Measurements from ENCODE around the gene NFIX. TPM values are rescaled to one million over a fixed set of nuclear protein-coding genes. Genes with fewer than 3 reads are reported as not detected.

NFIX gene
- 4.1 and 31.2 TPM in 2 replicates for total RNA-seq

GRCh38 chr19:12994701-12995595, at the start of gene NFIX:
Gene NFIX (plus strand): TSS chr19:12995475. CDS start chr19:12995838, 363 bp downstream.

GRCh38 chr19:12945479-12946091, 49.7 kb upstream of the NFIX start, which contains the start of gene RAD23A:
Gene RAD23A (plus strand): TSS chr19:12945862. CDS start chr19:12945949, 87 bp downstream.

GRCh38 chr19:12956446-12957388, 38.6 kb upstream of the NFIX start, which contains the start of gene GADD45GIP1:
Gene GADD45GIP1 (minus strand): TSS chr19:12957223. CDS start chr19:12957212, 11 bp downstream.

GRCh38 chr19:12969292-12969988, 25.8 kb upstream of the NFIX start, which contains the start of gene DAND5:
Gene DAND5 (plus strand): TSS chr19:12969576. CDS start chr19:12969661, 85 bp downstream.

GRCh38 chr19:13102666-13103580, 107.6 kb downstream of the NFIX start, which contains the start of gene LYL1:
Gene LYL1 (minus strand): TSS chr19:13102858. CDS start chr19:13101171, 1,687 bp downstream.

GRCh38 chr19:13116282-13117175, 121.3 kb downstream of the NFIX start, which contains the start of gene TRMT1:
Gene TRMT1 (minus strand): TSS chr19:13116740. CDS start chr19:13116399, 341 bp downstream.

GRCh38 chr19:13117772-13118423, 122.6 kb downstream of the NFIX start, which contains the start of gene NACC1:
Gene NACC1 (plus strand): TSS chr19:13118264. CDS start chr19:13135208, 16,944 bp downstream.

Other genes starting within 250 kb of the NFIX start
- gene BEST2, start 243.7 kb upstream of the NFIX start, total RNA-seq, result not detected in 2 replicates
- 43.1 and 73.5 TPM in 2 replicates for gene HOOK2, start 219.9 kb upstream of the NFIX start, total RNA-seq
- 266 and 285 TPM in 2 replicates for gene JUNB, start 204.0 kb upstream of the NFIX start, total RNA-seq
- 109 and 161 TPM in 2 replicates for gene PRDX2, start 193.7 kb upstream of the NFIX start, total RNA-seq
- gene THSD8, start 193.4 kb upstream of the NFIX start, total RNA-seq, result 0.28 TPM in 1 of 2 replicates, not detected in the other
- gene RNASEH2A, start 188.9 kb upstream of the NFIX start, total RNA-seq, result 7.2 and 13.3 TPM in 2 replicates
- gene RTBDN, start 160.9 kb upstream of the NFIX start, total RNA-seq, result not detected in 2 replicates
- under 0.01 and 0.28 TPM in 2 replicates for gene MAST1, start 157.0 kb upstream of the NFIX start, total RNA-seq
- gene DNASE2, start 114.0 kb upstream of the NFIX start, total RNA-seq, result 29.5 and 40.3 TPM in 2 replicates
- under 0.01 TPM in 1 of 2 replicates, not detected in the other for gene KLF1, start 108.3 kb upstream of the NFIX start, total RNA-seq
- 18.0 and 24.6 TPM in 2 replicates for gene GCDH, start 104.3 kb upstream of the NFIX start, total RNA-seq
- gene SYCE2, start 76.2 kb upstream of the NFIX start, total RNA-seq, result not detected in 2 replicates
- gene FARSA, start 61.8 kb upstream of the NFIX start, total RNA-seq, result 82.7 and 88.3 TPM in 2 replicates
- 637 and 1,452 TPM in 2 replicates for gene CALR, start 56.9 kb upstream of the NFIX start, total RNA-seq
- 106 and 132 TPM in 2 replicates for gene RAD23A, start 49.6 kb upstream of the NFIX start, total RNA-seq
- gene GADD45GIP1, start 38.3 kb upstream of the NFIX start, total RNA-seq, result 15.8 and 24.6 TPM in 2 replicates
- gene DAND5, start 25.9 kb upstream of the NFIX start, total RNA-seq, result 0.07 TPM in 1 of 2 replicates, not detected in the other
- gene LYL1, start 107.4 kb downstream of the NFIX start, total RNA-seq, result 0.50 and 0.68 TPM in 2 replicates
- 36.2 and 48.3 TPM in 2 replicates for gene TRMT1, start 121.3 kb downstream of the NFIX start, total RNA-seq
- gene NACC1, start 122.8 kb downstream of the NFIX start, total RNA-seq, result 42.0 and 90.9 TPM in 2 replicates
- 44.7 and 47.2 TPM in 2 replicates for gene STX10, start 154.9 kb downstream of the NFIX start, total RNA-seq
- gene IER2, start 154.9 kb downstream of the NFIX start, total RNA-seq, result 57.9 and 78.6 TPM in 2 replicates